WI38 (cell line): ENCODE measurements around the gene PRSS37.
"Not testable (repeated sequence)": the region's sequence is repeated elsewhere in the genome, so short reads cannot be mapped to it uniquely, and the experiment has no call there.

Source experiments
- H3K4me3 ChIP-seq: 2 replicates; pipeline ENCODE4 v1.5.1; 2011; ENCODE audit warnings: low read depth, mild to moderate bottlenecking, control low read depth, low read length
- CTCF ChIP-seq: IDR thresholded peaks from 2 replicates; pipeline ENCODE4 v1.5.1; 2012; ENCODE audit warnings: low read depth, mild to moderate bottlenecking, control low read depth, low read length

Gene PRSS37

GRCh38 chr7:141842904-141843303, 1.6 kb upstream of the PRSS37 start:
- no peak for TF ChIP-seq CTCF
- H3K4me3 ChIP-seq, result no peak overlapping the region

- H3K4me3 ChIP-seq, result no peak overlapping the region
- no peak for TF ChIP-seq CTCF
These were observed 577 bp downstream of the PRSS37 start for GRCh38 chr7:141840708-141841107.

GRCh38 chr7:141839256-141839655, 2.0 kb downstream of the PRSS37 start:
- no peak for TF ChIP-seq CTCF
- no peak overlapping the region for H3K4me3 ChIP-seq

GRCh38 chr7:141838581-141838980, 2.7 kb downstream of the PRSS37 start:
- H3K4me3 ChIP-seq, result no peak overlapping the region
- no peak for TF ChIP-seq CTCF

GRCh38 chr7:141837683-141838082, 3.6 kb downstream of the PRSS37 start:
- no peak for TF ChIP-seq CTCF
- H3K4me3 ChIP-seq, result no peak overlapping the region

- not testable (repeated sequence) for H3K4me3 ChIP-seq
These were observed 18.9 kb downstream of the PRSS37 start for GRCh38 chr7:141822432-141822831.

- no peak for TF ChIP-seq CTCF
- H3K4me3 ChIP-seq, result no peak overlapping the region
These were observed 21.2 kb downstream of the PRSS37 start for GRCh38 chr7:141820067-141820466.

- TF ChIP-seq CTCF, result no peak
- no peak overlapping the region for H3K4me3 ChIP-seq
These were observed 48.8 kb downstream of the PRSS37 start for GRCh38 chr7:141792526-141792925.
